NOMO-1 treated with DMSO at 0.1 percent for 48 hours (cell line): ENCODE measurements around the gene DDX20.
"Not testable (repeated sequence)": the region's sequence is repeated elsewhere in the genome, so short reads cannot be mapped to it uniquely, and the experiment has no call there.

ENCODE experiments used
- DNase-seq: peaks from one replicate; lab custom pipeline; 2025; ENCODE audit not compliant: unreplicated experiment; lab: John Stamatoyannopoulos, UW

Gene DDX20

GRCh38 chr1:111732718-111733117 lies 23.0 kb upstream of the DDX20 start:
- no peak for DNase-seq

GRCh38 chr1:111733183-111733991 lies 22.3 kb upstream of the DDX20 start:
- DNase-seq: peak; percentile 93

- DNase-seq: peak; percentile 61
Observed at GRCh38 chr1:111733992-111734341, 21.7 kb upstream of the DDX20 start.

GRCh38 chr1:111734426-111734825 lies 21.3 kb upstream of the DDX20 start:
- DNase-seq: no peak

GRCh38 chr1:111734856-111735255 lies 20.8 kb upstream of the DDX20 start:
- peak; percentile 4 for DNase-seq

GRCh38 chr1:111735321-111735720 lies 20.4 kb upstream of the DDX20 start:
- no peak for DNase-seq

- DNase-seq: no peak
Observed at GRCh38 chr1:111735858-111736544, 19.7 kb upstream of the DDX20 start.

GRCh38 chr1:111736548-111737215 lies 19.0 kb upstream of the DDX20 start:
- no peak for DNase-seq

- DNase-seq: no peak
Observed at GRCh38 chr1:111737216-111738132, 18.2 kb upstream of the DDX20 start.

GRCh38 chr1:111738133-111738435 lies 17.6 kb upstream of the DDX20 start:
- no peak for DNase-seq

GRCh38 chr1:111738436-111739193 lies 17.1 kb upstream of the DDX20 start:
- DNase-seq: peak; percentile 53

- DNase-seq: peak; percentile 74
Observed at GRCh38 chr1:111739194-111739924, 16.3 kb upstream of the DDX20 start, which contains the start of gene INKA2. Gene INKA2, minus strand, starts transcription at chr1:111739395. Its CDS starts 153 bp downstream, at chr1:111739242.

GRCh38 chr1:111739925-111740765 lies 15.6 kb upstream of the DDX20 start:
- DNase-seq: no peak

- not testable (repeated sequence) for DNase-seq
Observed at GRCh38 chr1:111742292-111742691, 13.4 kb upstream of the DDX20 start.

GRCh38 chr1:111742938-111743549 lies 12.7 kb upstream of the DDX20 start:
- DNase-seq: no peak

GRCh38 chr1:111743679-111744101 lies 12.0 kb upstream of the DDX20 start:
- DNase-seq: no peak

GRCh38 chr1:111745675-111746613 lies 9.8 kb upstream of the DDX20 start:
- no peak for DNase-seq
